ENCODE measurements around the gene NEDD8. TPM values are rescaled to one million over a fixed set of nuclear protein-coding genes. Genes with fewer than 3 reads are reported as not detected.

The NEDD8 gene
- total RNA-seq, 3 donors from 2014 or later (not counting 1 experiment from before 2014, with no cell fraction given), result 93.6 to 109 (median 95.9) TPM

DNA sequence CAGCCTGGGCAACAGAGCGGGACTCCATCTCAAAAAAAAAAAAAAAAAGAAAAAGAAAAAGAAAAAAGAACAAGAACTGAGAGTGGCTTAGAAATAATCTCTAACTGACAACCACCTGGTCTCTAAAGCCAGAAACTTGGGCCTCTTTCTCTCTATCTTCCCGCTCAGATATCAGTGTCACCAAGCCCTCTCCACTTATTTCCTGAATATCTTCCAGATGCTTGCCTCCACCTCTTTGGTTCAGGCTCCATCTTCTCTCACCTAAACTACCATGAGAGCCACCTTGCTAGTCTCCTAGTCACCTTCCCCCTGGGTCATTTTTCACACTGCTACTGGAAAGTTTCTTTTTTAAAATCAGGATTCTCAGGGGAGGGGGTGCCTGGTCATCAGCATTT is 35.1 kb downstream of the NEDD8 start:
- peaks cover 30% of the 10 kb centered on the region for H3K4me1 ChIP-seq (ENCODE audit: control insufficient read depth, insufficient read depth, low read length)
- Mint-ChIP-seq H3K4me3 (peak overlapping the region; percentile 83), H3K9me3 (no peaks in the 10 kb centered on the region), H3K36me3 (no peaks in the 10 kb centered on the region), H3K27me3 (ENCODE audit: low read depth in 2 of 2) (no peaks in the 10 kb centered on the region), H3K4me1 (peaks cover 42 to 47% of the 10 kb centered on the region in 2 donors), H3K27ac (peak overlapping the region; percentile 91 to 96)
- TF ChIP-seq, protein P1, sequence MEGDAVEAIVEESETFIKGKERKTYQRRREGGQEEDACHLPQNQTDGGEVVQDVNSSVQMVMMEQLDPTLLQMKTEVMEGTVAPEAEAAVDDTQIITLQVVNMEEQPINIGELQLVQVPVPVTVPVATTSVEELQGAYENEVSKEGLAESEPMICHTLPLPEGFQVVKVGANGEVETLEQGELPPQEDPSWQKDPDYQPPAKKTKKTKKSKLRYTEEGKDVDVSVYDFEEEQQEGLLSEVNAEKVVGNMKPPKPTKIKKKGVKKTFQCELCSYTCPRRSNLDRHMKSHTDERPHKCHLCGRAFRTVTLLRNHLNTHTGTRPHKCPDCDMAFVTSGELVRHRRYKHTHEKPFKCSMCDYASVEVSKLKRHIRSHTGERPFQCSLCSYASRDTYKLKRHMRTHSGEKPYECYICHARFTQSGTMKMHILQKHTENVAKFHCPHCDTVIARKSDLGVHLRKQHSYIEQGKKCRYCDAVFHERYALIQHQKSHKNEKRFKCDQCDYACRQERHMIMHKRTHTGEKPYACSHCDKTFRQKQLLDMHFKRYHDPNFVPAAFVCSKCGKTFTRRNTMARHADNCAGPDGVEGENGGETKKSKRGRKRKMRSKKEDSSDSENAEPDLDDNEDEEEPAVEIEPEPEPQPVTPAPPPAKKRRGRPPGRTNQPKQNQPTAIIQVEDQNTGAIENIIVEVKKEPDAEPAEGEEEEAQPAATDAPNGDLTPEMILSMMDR (IDR thresholded peaks at IDR 0.05), result no peak
- peaks cover 14% of the 10 kb centered on the region for H3K36me3 ChIP-seq (ENCODE audit: control insufficient read depth, insufficient read depth, low read length)
- no peak for DNase-seq
- H3K4me3 ChIP-seq (ENCODE audit: low read length), result no peak overlapping the region
- no peak overlapping the region for H3K27ac ChIP-seq (ENCODE audit: low read length)
- no peak for ATAC-seq
- H3K27me3 ChIP-seq (ENCODE audit: control insufficient read depth, insufficient read depth, low read length), result no peaks in the 10 kb centered on the region
- H3K9me3 ChIP-seq (ENCODE audit: control insufficient read depth, insufficient read depth, low read length), result no peaks in the 10 kb centered on the region
- intact Hi-C loops (cut with micrococcal nuclease), result loop anchor here (5.0 kb wide), 1 partner anchor 35 kb away; the partner anchor contains the start of genes GMPR2 and NEDD8
- 59% methylated on average over 2 of the region's 2 CpGs for WGBS (ENCODE audit: insufficient coverage)

DNA sequence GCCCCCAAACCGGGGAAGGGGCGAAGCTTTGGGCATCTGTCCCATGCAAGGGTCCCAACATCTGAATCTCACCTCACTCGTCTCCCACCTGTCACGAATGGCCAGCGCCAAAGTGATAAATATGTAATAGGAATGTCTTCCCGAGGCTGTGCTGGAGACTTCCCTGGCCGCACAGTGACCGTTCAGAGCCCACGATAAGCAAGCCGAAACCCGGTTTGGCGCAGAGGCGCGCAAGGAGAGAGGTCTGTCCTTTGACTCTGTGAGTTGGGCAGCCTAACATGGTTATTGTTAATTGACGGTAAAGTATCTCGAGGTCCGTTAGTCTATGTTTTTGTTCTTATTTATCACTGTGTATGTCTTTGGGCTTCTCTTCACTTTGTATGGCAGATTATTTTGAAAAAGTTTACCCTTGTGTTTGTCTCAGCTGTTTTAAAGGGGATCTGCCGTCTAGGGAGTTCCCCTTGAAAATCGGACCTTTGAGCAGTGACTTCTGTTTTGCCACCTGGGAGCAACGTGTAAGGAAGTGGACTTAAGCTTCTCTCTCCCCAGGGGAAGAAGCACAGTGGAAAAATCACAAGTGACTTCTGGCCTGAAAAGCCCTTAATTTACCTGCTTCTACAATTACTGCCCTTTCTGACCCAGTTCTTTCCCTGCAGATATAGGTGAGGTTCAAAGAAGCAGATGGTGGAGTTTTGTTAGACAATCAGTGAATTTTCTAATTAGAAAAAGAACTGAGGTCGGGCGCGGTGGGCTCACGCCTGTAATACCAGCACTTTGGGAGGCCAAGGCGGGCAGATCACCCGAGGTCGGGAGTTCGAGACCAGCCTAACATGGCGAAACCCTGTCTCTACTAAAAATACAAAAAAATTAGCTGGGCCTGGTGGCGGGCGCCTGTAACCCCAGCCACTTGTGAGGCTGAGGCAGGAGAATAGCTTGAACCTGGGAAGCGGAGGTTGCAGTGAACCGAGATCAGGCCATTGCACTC is 35.8 kb downstream of the NEDD8 start:
- Mint-ChIP-seq H3K27ac (peak overlapping the region; percentile 91 to 96), H3K27me3 (ENCODE audit: low read depth in 2 of 2) (no peaks in the 10 kb centered on the region), H3K36me3 (no peaks in the 10 kb centered on the region), H3K4me1 (peaks cover 42 to 52% of the 10 kb centered on the region in 2 donors), H3K9me3 (no peaks in the 10 kb centered on the region), H3K4me3 (peak overlapping the region; percentile 85)
- no peaks in the 10 kb centered on the region for H3K9me3 ChIP-seq (ENCODE audit: control insufficient read depth, insufficient read depth, low read length)
- TF ChIP-seq, protein P1 (IDR thresholded peaks at IDR 0.05), result no peak
- no peaks in the 10 kb centered on the region for H3K27me3 ChIP-seq (ENCODE audit: control insufficient read depth, insufficient read depth, low read length)
- intact Hi-C loops (cut with micrococcal nuclease), result loop anchor here (5.0 kb wide), 1 partner anchor 36 kb away; the partner anchor contains the start of genes GMPR2 and NEDD8
- peak overlapping the region; percentile 92 for H3K4me3 ChIP-seq (ENCODE audit: low read length)
- H3K27ac ChIP-seq (ENCODE audit: low read length), result peak overlapping the region; percentile 99
- peaks cover 13% of the 10 kb centered on the region for H3K36me3 ChIP-seq (ENCODE audit: control insufficient read depth, insufficient read depth, low read length)
- 34% methylated on average over 32 of the region's 33 CpGs for WGBS (ENCODE audit: insufficient coverage)
- H3K4me1 ChIP-seq (ENCODE audit: control insufficient read depth, insufficient read depth, low read length), result peaks cover 30% of the 10 kb centered on the region
- ATAC-seq (no peak), DNase-seq (peak in 1 of 2 donors; percentile 47)

DNA sequence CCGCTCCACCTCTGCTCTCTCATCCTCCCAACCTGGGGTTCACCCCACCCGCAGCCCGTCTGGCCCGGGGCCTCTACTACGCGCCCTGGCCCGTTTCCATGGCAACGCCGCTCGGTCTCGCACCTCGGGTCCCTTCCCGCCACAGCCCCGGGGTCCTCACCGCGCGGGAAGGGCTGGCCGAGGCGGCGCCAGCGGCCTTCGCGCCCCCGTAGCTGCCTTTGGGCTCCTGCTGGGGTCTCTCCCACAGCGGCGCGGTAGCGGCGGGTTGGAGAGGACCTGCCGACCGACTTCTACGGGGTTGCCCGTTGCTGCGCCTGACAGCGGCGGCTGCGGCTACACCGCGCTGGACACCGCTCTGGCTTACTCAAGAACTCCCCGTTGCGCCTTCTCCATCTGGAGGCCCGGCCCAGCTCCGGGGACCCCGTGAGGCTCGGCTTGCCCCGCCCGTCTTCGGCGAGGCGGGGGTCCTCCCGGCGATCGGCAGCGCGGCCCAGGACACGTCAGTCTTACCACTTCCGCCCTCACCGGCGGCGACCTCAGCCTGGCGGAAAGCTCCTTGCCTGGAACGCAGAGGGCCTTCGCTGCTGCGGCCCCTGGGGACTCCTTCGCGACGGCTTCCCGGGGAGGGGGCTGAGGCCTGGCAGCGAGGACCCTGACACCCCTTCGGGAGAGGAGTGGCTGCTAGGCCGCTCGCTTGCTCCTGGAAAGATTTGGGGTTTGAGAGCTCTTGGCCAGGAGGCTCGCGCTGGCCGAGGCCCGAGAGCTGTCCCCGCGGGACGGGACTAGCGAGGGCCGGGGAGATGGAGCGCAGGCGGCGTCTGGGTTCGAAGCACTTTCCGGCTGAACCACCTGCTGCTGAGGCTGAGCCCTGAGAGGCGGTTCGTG is 36.7 kb downstream of the NEDD8 start, which contains the start of gene TM9SF1:
TM9SF1 (minus strand) TSS at position 256 of the 885 bp plus-strand sequence. CDS start 422 bp downstream, outside the sequence.
- intact Hi-C loops (cut with micrococcal nuclease), result loop anchor here (1.0 to 5.0 kb wide), 2 partner anchors 18 to 37 kb away; partner anchors contain the start of genes CHMP4A, GMPR2 and NEDD8
- H3K9me3 Mint-ChIP-seq, result no peaks in the 10 kb centered on the region

More for the DNA sequence above, 36.7 kb downstream of the NEDD8 start, which contains the start of gene TM9SF1:
- H3K36me3 Mint-ChIP-seq, result no peaks in the 10 kb centered on the region
- DNase-seq (peak; percentile 92 to 95), ATAC-seq (peak; percentile 82 to 92 (median 84))
- peak within 1 kb of the TSS; percentile 92 for H3K4me3 ChIP-seq (ENCODE audit: low read length)
- under 1% methylated on average over 89 of the region's 89 CpGs for WGBS (ENCODE audit: insufficient coverage)
- peaks cover 13% of the 10 kb centered on the region for H3K36me3 ChIP-seq (ENCODE audit: control insufficient read depth, insufficient read depth, low read length)
- no peaks in the 10 kb centered on the region for H3K27me3 Mint-ChIP-seq (ENCODE audit: low read depth in 2 of 2)
- H3K4me1 Mint-ChIP-seq, result peaks cover 42 to 52% of the 10 kb centered on the region in 2 donors
- peak within 1 kb of the TSS; percentile 99 for H3K27ac ChIP-seq (ENCODE audit: low read length)
- peak within 1 kb of the TSS; percentile 91 to 96 for H3K27ac Mint-ChIP-seq
- peaks cover 30% of the 10 kb centered on the region for H3K4me1 ChIP-seq (ENCODE audit: control insufficient read depth, insufficient read depth, low read length)
- TF ChIP-seq, protein P1 (IDR thresholded peaks at IDR 0.05), result no peak
- H3K4me3 Mint-ChIP-seq, result peak within 1 kb of the TSS; percentile 85
- no peaks in the 10 kb centered on the region for H3K9me3 ChIP-seq (ENCODE audit: control insufficient read depth, insufficient read depth, low read length)
- no peaks in the 10 kb centered on the region for H3K27me3 ChIP-seq (ENCODE audit: control insufficient read depth, insufficient read depth, low read length)
